Neural cell (in vitro differentiated cells): ENCODE measurements around the gene TRAPPC14. TPM values are rescaled to one million over a fixed set of nuclear protein-coding genes. Genes with fewer than 3 reads are reported as not detected.
"Not testable (repeated sequence)": the region's sequence is repeated elsewhere in the genome, so short reads cannot be mapped to it uniquely, and the experiment has no call there.

Source experiments
- H2AFZ ChIP-seq: fragments of 200-600, 300-800 bp; sonication (generic), shearing (Covaris generic); 2 replicates; pipeline ENCODE4 v1.6.0; 2014; ENCODE audit warnings: low read depth, mild to moderate bottlenecking, antibody characterized with exemption, low read length, moderate library complexity
- H3F3A ChIP-seq: fragments of 200-600 bp; shearing (Covaris generic); 2 replicates; pipeline ENCODE4 v1.6.1; 2016; ENCODE audit warnings: mild to moderate bottlenecking, moderate library complexity, mixed read lengths, antibody characterized with exemption, low read length; ENCODE audit not compliant: insufficient read depth, poor library complexity, severe bottlenecking
- H3K27ac ChIP-seq: fragments of 200-600, 300-800 bp; sonication (generic), shearing (Covaris generic); 2 replicates; pipeline ENCODE4 v1.5.1; 2014; ENCODE audit warnings: mild to moderate bottlenecking, low read length, moderate library complexity
- H3K27me3 ChIP-seq: fragments of 300-800, 200-600 bp; sonication (generic), shearing (Covaris generic); 2 replicates; pipeline ENCODE4 v1.6.0; 2014; ENCODE audit warnings: mild to moderate bottlenecking, low read depth, low read length, moderate library complexity; ENCODE audit not compliant: insufficient read depth
- H3K36me3 ChIP-seq: fragments of 300-800, 200-600 bp; sonication (generic), shearing (Covaris generic); 2 replicates; pipeline ENCODE4 v1.5.1; 2014; ENCODE audit warnings: mild to moderate bottlenecking, antibody characterized with exemption, low read length, moderate library complexity; ENCODE audit not compliant: insufficient read depth
- H3K4me2 ChIP-seq: fragments of 300-800, 200-600 bp; sonication (generic), shearing (Covaris generic); 2 replicates; pipeline ENCODE4 v1.6.0; 2014; ENCODE audit warnings: mild to moderate bottlenecking, low read length
- H3K4me3 ChIP-seq: fragments of 300-800, 200-600 bp; sonication (generic), shearing (Covaris generic); 2 replicates; pipeline ENCODE4 v1.5.1; 2014; ENCODE audit warnings: mild to moderate bottlenecking, low read length, moderate library complexity
- H3K79me2 ChIP-seq: fragments of 200-600 bp; shearing (Covaris generic); replicated peaks from 2 replicates; pipeline ENCODE4 v1.6.0; 2014; ENCODE audit warnings: mild to moderate bottlenecking, low read length, moderate library complexity; ENCODE audit not compliant: insufficient read depth
- H3K9ac ChIP-seq: fragments of 300-800, 200-600 bp; sonication (generic), shearing (Covaris generic); 2 replicates; pipeline ENCODE4 v1.6.1; 2016; ENCODE audit warnings: mild to moderate bottlenecking, low read length, mixed read lengths
- H3K9me2 ChIP-seq: fragments of 200-600 bp; shearing (Covaris generic); 2 replicates; pipeline ENCODE4 v1.6.1; 2016; ENCODE audit warnings: mild to moderate bottlenecking, low read length, mixed read lengths; ENCODE audit not compliant: insufficient read depth
- H3K9me3 ChIP-seq: fragments of 200-600, 300-800 bp; sonication (generic), shearing (Covaris generic); 2 replicates; pipeline ENCODE4 v1.6.1; 2016; ENCODE audit warnings: mild to moderate bottlenecking, mixed run types, low read length, moderate library complexity, mixed read lengths
- H4K20me1 ChIP-seq: fragments of 200-600 bp; shearing (Covaris generic); 2 replicates; pipeline ENCODE4 v1.6.1; 2016; ENCODE audit warnings: mild to moderate bottlenecking, mixed run types; ENCODE audit not compliant: insufficient read depth
- EP300 ChIP-seq: fragments of 450-650 bp; conservative IDR thresholded peaks from 2 replicates; pipeline ENCODE4 v1.6.1; 2014; ENCODE audit warnings: antibody characterized with exemption, mild to moderate bottlenecking, moderate library complexity; ENCODE audit not compliant: poor library complexity, severe bottlenecking
- EZH2 ChIP-seq: fragments of 200-600, 300-800 bp; shearing (Covaris generic), sonication (generic); IDR thresholded peaks from 2 replicates; pipeline ENCODE4 v1.6.1; 2014; ENCODE audit warnings: antibody characterized with exemption, low read length, borderline replicate concordance, mild to moderate bottlenecking; ENCODE audit not compliant: insufficient read depth, poor library complexity, severe bottlenecking
- MXI1 ChIP-seq: fragments of 450-650 bp; conservative IDR thresholded peaks from 2 replicates; pipeline ENCODE4 v1.6.1; 2014; ENCODE audit warnings: antibody characterized with exemption, mild to moderate bottlenecking; ENCODE audit not compliant: poor library complexity, severe bottlenecking
- POLR2AphosphoS5 ChIP-seq: IDR thresholded peaks from 2 replicates; pipeline ENCODE4 v1.6.1; 2012
- RAD21 ChIP-seq: fragments of 450-650 bp; conservative IDR thresholded peaks from 2 replicates; pipeline ENCODE4 v1.6.1; 2014; ENCODE audit warnings: antibody characterized with exemption, mild to moderate bottlenecking, moderate library complexity
- SMC3 ChIP-seq: fragments of 450-650 bp; conservative IDR thresholded peaks from 2 replicates; pipeline ENCODE4 v1.6.1; 2014; ENCODE audit warnings: antibody characterized with exemption, mild to moderate bottlenecking, moderate library complexity; ENCODE audit not compliant: poor library complexity
- TAF1 ChIP-seq: IDR thresholded peaks from 2 replicates; pipeline ENCODE4 v1.6.1; 2012; ENCODE audit warnings: low read depth
- polyA plus RNA-seq: library from polyadenylated mRNA; depleted of rRNA; stranded (reverse); fragments of >200 nt; gene quantifications from 2 replicates; pipeline ENCODE4 v1.2.3, GENCODE V29; 2014
- TF ChIP-seq, protein P1 (sequence below): IDR thresholded peaks from 2 replicates; pipeline ENCODE4 v1.6.1; 2012; ENCODE audit warnings: borderline replicate concordance
- TF ChIP-seq, protein P2 (sequence below): fragments of 450-650 bp; IDR thresholded peaks from 2 replicates; pipeline ENCODE4 v1.5.1; 2014; ENCODE audit warnings: antibody characterized with exemption, mild to moderate bottlenecking, moderate library complexity; ENCODE audit not compliant: poor library complexity, severe bottlenecking

Gene TRAPPC14
- polyA plus RNA-seq, 1 donor from 2014 or later, result 26.7 TPM

DNA sequence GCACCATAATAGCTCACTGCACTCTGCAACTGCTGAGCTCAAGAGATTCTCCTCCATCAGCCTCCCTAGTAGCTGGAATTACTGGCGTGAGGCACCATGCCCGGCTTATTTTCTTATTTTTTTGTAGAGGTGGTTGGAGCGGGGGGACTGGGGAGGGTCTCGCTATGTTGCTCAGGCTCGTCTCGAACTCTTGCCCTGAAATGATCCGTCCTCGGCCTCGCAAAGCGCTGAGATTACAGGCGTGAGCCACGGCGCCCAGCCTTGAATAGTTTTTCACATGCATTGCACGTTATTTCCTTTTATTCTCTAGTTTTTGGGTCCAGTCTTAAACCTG lies 10.3 kb downstream of the TRAPPC14 start:
- no peak for TF ChIP-seq POLR2AphosphoS5
- no peak for TF ChIP-seq RAD21
- TF ChIP-seq, protein P1, sequence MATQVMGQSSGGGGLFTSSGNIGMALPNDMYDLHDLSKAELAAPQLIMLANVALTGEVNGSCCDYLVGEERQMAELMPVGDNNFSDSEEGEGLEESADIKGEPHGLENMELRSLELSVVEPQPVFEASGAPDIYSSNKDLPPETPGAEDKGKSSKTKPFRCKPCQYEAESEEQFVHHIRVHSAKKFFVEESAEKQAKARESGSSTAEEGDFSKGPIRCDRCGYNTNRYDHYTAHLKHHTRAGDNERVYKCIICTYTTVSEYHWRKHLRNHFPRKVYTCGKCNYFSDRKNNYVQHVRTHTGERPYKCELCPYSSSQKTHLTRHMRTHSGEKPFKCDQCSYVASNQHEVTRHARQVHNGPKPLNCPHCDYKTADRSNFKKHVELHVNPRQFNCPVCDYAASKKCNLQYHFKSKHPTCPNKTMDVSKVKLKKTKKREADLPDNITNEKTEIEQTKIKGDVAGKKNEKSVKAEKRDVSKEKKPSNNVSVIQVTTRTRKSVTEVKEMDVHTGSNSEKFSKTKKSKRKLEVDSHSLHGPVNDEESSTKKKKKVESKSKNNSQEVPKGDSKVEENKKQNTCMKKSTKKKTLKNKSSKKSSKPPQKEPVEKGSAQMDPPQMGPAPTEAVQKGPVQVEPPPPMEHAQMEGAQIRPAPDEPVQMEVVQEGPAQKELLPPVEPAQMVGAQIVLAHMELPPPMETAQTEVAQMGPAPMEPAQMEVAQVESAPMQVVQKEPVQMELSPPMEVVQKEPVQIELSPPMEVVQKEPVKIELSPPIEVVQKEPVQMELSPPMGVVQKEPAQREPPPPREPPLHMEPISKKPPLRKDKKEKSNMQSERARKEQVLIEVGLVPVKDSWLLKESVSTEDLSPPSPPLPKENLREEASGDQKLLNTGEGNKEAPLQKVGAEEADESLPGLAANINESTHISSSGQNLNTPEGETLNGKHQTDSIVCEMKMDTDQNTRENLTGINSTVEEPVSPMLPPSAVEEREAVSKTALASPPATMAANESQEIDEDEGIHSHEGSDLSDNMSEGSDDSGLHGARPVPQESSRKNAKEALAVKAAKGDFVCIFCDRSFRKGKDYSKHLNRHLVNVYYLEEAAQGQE, result no peak
- Histone ChIP-seq H3K9ac (peak overlapping the region; percentile 68), H3K27me3 (no peaks in the 10 kb centered on the region), H3F3A (no peaks in the 10 kb centered on the region), H3K79me2 (peaks cover 14% of the 10 kb centered on the region), H3K9me2 (no peaks in the 10 kb centered on the region), H2AFZ (peak overlapping the region; percentile 97), H3K36me3 (no peaks in the 10 kb centered on the region), H4K20me1 (no peaks in the 10 kb centered on the region), H3K4me2 (peak overlapping the region; percentile 42), H3K9me3 (no peaks in the 10 kb centered on the region), H3K4me3 (peak overlapping the region; percentile 90), H3K27ac (peak overlapping the region; percentile 92)

DNA sequence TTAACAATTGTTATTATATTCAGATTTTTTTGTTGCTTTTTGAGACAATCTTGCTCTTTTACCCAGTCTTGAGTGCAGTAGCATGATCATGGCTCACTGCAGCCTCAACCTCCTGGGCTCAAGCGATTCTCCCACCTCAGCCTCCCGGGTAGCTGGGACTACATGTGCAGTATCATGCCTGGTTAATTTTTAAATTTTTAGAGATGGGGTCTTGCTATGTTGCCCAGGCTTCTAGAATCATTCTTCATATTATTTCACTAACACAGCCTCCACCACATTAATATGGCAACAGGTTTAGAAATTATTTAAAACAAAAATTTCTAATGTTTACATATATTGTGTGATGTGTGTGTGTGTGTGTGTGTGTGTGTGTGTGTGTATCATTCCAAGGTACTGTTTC lies 11.2 kb downstream of the TRAPPC14 start:
- TF ChIP-seq, protein P1, result no peak
- TF ChIP-seq EP300, result no peak
- no peak for TF ChIP-seq EZH2
- TF ChIP-seq SMC3, result no peak
- no peak for TF ChIP-seq MXI1
- TF ChIP-seq, protein P2, sequence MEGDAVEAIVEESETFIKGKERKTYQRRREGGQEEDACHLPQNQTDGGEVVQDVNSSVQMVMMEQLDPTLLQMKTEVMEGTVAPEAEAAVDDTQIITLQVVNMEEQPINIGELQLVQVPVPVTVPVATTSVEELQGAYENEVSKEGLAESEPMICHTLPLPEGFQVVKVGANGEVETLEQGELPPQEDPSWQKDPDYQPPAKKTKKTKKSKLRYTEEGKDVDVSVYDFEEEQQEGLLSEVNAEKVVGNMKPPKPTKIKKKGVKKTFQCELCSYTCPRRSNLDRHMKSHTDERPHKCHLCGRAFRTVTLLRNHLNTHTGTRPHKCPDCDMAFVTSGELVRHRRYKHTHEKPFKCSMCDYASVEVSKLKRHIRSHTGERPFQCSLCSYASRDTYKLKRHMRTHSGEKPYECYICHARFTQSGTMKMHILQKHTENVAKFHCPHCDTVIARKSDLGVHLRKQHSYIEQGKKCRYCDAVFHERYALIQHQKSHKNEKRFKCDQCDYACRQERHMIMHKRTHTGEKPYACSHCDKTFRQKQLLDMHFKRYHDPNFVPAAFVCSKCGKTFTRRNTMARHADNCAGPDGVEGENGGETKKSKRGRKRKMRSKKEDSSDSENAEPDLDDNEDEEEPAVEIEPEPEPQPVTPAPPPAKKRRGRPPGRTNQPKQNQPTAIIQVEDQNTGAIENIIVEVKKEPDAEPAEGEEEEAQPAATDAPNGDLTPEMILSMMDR, result no peak
- no peak for TF ChIP-seq TAF1
- no peak for TF ChIP-seq POLR2AphosphoS5
- no peak for TF ChIP-seq RAD21
- no peaks in the 10 kb centered on the region for H4K20me1 ChIP-seq
- H3K9ac ChIP-seq, result no peak overlapping the region

DNA sequence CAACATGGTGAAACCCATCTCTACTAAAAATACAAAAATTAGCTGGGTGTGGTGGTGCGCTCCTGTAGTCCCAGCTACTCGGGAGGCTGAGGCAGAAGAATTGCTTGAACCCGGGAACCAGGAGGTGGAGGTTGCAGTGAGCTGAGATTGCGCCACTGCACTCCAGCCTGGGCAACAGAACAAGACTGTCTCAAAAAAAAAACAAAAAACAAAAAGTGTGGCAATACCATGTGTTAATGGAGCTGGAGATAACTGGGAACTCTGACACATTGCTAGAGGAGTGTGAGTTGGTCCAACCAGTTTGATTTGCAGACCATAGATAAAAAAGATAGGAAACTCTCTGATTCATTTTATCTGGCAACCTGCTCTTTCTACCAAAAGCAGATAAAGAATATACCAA lies 12.2 kb downstream of the TRAPPC14 start:
- not testable (repeated sequence) for H3K9ac ChIP-seq, H3K36me3 ChIP-seq, H3K27me3 ChIP-seq, H3K4me3 ChIP-seq, H3K9me3 ChIP-seq, H4K20me1 ChIP-seq, H3K4me2 ChIP-seq, H2AFZ ChIP-seq, H3K9me2 ChIP-seq, H3K27ac ChIP-seq, H3F3A ChIP-seq
- peaks cover 14% of the 10 kb centered on the region for H3K79me2 ChIP-seq

More for the DNA sequence above, 11.2 kb downstream of the TRAPPC14 start:
- Histone ChIP-seq H3K27ac (no peak overlapping the region), H3K27me3 (no peaks in the 10 kb centered on the region), H3K4me3 (no peak overlapping the region), H3F3A (no peaks in the 10 kb centered on the region), H3K4me2 (no peak overlapping the region), H3K9me2 (no peaks in the 10 kb centered on the region), H2AFZ (no peak overlapping the region), H3K36me3 (no peaks in the 10 kb centered on the region), H3K9me3 (no peaks in the 10 kb centered on the region), H3K79me2 (peaks cover 14% of the 10 kb centered on the region)
